GM13976 (cell line): ENCODE measurements around the gene SLC6A13.
"Not testable (repeated sequence)": the region's sequence is repeated elsewhere in the genome, so short reads cannot be mapped to it uniquely, and the experiment has no call there.

Source experiments
- DNase-seq: peaks from one replicate; pipeline ENCODE4 v3.0.0; 2012; ENCODE audit warnings: low spot score
- in situ Hi-C: fragments of 300-500 bp; cut with MboI; formaldehyde crosslinking; loops from one replicate; pipeline ENCODE4 v1.12.0; 2022; ENCODE audit warnings: low sequenced_read_pairs, mixed read lengths, inconsistent platforms; ENCODE audit not compliant: unreplicated experiment
- TF ChIP-seq, protein P1 (sequence below): IDR thresholded peaks from 2 replicates; pipeline ENCODE4 v1.5.1; 2012; ENCODE audit warnings: borderline replicate concordance, mild to moderate bottlenecking; ENCODE audit not compliant: insufficient read depth; ENCODE audit errors: extremely low read depth, missing control alignments, control extremely low read depth

The SLC6A13 gene

DNA sequence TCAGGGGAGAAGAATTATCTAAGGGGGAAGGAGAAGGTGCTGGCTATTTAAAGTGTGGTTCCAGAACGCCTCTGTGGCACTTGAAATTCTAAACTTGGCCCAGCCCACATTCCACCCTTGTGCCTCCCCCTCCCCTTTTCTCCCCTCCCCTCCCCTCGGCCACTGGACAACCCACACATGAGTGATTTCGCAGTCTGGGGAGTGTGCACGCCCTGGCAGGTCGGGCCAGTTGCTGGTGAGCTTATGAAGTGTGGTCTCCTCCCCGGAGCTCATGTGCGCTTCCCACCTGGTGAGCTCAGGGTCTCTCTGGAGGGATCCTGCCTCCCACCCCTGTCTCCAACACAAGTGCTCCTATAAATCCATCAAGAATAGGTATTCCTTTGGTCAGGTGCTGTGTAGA lies at the start of gene SLC6A13:
Gene SLC6A13, minus strand, starts transcription at position 20 of the 400 bp plus-strand sequence. CDS start 2,784 bp downstream, outside the sequence.
- DNase-seq, result no peak
- in situ Hi-C loops, result no loop called here
- TF ChIP-seq, protein P1, sequence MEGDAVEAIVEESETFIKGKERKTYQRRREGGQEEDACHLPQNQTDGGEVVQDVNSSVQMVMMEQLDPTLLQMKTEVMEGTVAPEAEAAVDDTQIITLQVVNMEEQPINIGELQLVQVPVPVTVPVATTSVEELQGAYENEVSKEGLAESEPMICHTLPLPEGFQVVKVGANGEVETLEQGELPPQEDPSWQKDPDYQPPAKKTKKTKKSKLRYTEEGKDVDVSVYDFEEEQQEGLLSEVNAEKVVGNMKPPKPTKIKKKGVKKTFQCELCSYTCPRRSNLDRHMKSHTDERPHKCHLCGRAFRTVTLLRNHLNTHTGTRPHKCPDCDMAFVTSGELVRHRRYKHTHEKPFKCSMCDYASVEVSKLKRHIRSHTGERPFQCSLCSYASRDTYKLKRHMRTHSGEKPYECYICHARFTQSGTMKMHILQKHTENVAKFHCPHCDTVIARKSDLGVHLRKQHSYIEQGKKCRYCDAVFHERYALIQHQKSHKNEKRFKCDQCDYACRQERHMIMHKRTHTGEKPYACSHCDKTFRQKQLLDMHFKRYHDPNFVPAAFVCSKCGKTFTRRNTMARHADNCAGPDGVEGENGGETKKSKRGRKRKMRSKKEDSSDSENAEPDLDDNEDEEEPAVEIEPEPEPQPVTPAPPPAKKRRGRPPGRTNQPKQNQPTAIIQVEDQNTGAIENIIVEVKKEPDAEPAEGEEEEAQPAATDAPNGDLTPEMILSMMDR, result no peak

DNA sequence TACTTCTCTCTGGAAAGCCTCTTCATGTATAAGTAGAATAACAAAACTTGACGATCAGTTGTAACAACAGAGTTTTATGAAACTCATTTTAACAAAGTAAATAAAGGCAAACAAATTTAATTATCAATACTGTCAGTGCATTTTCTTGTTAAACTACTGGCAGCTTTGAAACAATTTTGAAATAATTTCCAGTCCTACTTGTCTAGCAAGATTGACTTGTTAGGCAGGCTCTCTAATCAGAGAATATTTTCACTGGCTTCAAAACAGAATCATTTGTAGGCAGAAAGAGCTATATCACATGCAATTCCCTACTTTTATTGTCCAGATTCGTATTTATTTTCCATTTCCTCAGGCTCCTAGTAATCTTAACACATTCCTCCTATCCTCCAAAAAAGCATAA lies 45.9 kb upstream of the SLC6A13 start:
- TF ChIP-seq, protein P1, result no peak
- DNase-seq, result no peak
- in situ Hi-C loops, result no loop called here

DNA sequence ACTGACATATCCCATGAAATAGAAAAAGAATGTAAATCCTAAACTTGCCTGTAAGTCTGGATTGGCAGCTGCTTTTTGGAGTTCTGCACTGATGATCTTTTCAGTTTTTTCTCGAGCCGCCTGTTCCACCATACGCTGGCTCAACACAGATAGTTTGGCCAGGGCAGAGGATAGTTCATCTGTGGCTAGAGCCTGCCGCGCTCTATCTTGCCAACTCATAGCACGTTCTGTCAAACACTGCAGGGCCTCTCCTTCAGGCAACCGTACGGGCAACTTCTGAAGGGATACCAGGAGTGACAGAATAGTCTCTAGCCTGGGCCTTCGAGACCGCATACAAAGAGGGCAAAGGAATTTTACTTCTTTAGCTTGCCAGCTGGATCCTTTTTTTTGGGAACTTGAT lies 44.8 kb upstream of the SLC6A13 start:
- no peak for DNase-seq
- in situ Hi-C loops, result no loop called here

DNA sequence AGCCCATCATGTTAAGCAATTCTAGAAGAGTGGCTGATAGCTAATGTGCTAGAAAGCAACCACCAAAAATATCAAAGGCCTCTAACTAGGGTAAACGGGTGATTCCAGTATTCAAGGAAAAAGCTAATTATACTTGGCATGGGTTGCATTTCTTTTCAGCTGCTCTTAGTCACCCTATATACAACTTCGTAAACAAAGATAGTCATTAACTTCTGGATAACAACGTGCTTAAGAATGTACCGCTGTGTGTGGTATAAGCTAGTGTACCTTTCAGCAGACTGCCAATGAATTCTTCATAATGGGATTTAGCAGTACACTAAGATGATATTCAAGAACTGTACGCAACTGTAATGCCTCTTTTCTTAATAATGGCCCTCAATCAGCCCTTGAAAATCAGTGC lies 42.2 kb upstream of the SLC6A13 start:
- in situ Hi-C loops, result no loop called here
- DNase-seq, result no peak
- TF ChIP-seq, protein P1, result no peak

More for the DNA sequence above, 44.8 kb upstream of the SLC6A13 start:
- TF ChIP-seq, protein P1, result no peak

DNA sequence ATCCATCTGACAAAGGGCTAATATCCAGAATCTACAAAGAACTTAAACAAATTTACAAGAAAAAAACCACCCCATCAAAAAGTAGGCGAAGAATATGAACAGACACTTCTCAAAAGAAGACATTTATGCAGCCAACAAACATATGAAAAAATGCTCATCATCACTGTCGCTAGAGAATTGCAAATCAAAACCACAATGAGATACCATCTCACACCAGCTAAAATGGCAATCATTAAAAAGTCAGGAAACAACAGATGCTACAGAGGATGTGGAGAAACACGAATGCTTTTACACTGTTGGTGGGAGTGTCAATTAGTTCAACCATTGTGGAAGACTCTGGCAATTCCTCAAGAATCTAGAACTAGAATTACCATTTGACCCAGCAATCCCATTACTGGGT lies 40.1 kb upstream of the SLC6A13 start:
- in situ Hi-C loops, result not testable (repeated sequence)

DNA sequence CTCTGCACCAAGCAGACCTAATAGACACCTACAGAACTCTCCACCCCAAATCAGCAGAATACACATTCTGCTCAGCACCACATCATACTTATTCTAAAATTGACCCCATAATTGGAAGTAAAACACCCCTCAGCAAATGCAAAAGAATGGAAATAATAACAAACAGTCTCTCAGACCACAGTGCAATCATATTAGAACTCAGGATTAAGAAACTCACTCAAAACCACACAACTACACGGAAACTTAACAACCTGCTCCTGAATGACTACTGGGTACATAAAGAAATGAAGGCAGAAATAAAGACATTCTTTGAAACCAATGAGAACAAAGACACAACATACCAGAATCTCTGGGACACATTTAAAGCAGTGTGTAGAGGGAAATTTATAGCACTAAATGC lies 37.5 kb upstream of the SLC6A13 start:
- DNase-seq, in situ Hi-C loops: not testable (repeated sequence)

More for the DNA sequence above, 40.1 kb upstream of the SLC6A13 start:
- not testable (repeated sequence) for DNase-seq

DNA sequence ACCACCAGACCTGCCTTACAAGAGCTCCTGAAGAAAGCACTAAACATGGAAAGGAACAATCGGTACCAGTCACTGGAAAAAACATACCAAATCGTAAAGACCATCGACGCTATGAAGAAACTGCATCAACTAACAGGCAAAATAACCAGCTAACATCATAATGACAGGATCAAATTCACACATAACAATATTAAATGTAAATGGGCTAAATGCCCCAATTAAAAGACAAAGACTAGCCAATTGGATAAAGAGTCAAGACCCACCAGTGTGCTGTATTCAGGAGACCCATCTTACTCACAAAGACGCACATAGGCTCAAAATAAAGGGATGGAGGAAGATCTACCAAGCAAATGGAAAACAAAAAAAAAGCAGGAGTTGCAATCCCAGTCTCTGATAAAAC lies 36.9 kb upstream of the SLC6A13 start:
- DNase-seq, in situ Hi-C loops: not testable (repeated sequence)

DNA sequence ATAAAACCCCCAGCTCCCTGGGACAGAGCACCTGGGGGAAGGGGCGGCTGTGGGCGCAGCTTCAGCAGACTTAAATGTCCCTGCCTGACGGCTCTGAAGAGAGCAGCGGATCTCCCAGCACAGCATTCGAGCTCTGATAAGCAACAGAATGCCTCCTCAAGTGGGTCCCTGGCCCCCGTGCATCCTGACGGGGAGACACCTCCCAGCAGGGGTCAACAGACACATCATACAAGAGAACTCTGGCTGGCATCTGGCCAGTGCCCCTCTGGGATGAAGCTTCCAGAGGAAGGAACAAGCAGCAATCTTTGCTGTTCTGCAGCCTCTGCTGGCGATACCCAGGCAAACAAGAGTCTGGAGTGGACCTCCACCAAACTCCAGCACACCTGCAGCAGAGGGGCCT lies 35.4 kb upstream of the SLC6A13 start:
- DNase-seq, in situ Hi-C loops: not testable (repeated sequence)

DNA sequence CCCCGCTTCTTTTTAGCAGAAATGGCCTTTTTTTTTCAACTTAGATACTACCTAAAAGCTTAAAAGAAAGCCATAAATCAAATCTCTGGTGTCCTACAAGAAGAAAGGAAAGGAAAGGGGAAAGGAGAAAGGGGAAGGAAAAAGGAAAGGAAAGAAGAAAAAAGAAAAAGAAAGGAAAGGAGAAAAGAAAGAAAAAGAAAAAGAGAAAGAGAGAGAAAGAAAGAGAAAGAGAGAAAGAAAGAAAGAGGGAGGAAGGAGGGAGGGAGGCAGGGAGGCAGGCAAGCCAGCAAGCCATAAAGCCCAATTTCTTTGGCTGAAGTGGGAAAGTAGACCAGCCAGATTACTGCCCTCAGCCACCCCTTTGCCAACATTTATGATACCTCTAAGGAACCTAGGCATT lies 32.5 kb upstream of the SLC6A13 start:
- DNase-seq, result no peak
- TF ChIP-seq, protein P1, result no peak
- in situ Hi-C loops, result no loop called here
